NT2/D1 (cell line): Measurements from ENCODE around the gene NOX3.

Experiments used
- DNase-seq: peaks from one replicate; pipeline ENCODE4 v3.0.0-alpha.2; 2011; ENCODE audit warnings: low read depth, low spot score
- H3K27me3 ChIP-seq: 2 replicates; pipeline ENCODE4 v1.6.0; 2011; ENCODE audit warnings: mild to moderate bottlenecking; ENCODE audit not compliant: insufficient read length, insufficient read depth
- H3K36me3 ChIP-seq: 2 replicates; pipeline ENCODE4 v1.6.1; 2011; ENCODE audit warnings: mild to moderate bottlenecking, low read length, mixed read lengths; ENCODE audit not compliant: insufficient read depth, insufficient read length
- H3K4me1 ChIP-seq: 2 replicates; pipeline ENCODE4 v1.5.1; 2011; ENCODE audit not compliant: insufficient read depth, insufficient read length
- H3K4me3 ChIP-seq: 2 replicates; pipeline ENCODE4 v1.5.1; 2011; ENCODE audit warnings: low read depth; ENCODE audit not compliant: insufficient read length
- H3K9ac ChIP-seq: 2 replicates; pipeline ENCODE4 v1.6.0; 2011; ENCODE audit warnings: low read depth; ENCODE audit not compliant: insufficient read length
- H3K9me3 ChIP-seq: 2 replicates; pipeline ENCODE4 v1.5.1; 2011; ENCODE audit warnings: mild to moderate bottlenecking, low read length; ENCODE audit not compliant: insufficient read depth
- SUZ12 ChIP-seq: IDR thresholded peaks from 2 replicates; pipeline ENCODE4 v1.6.1; 2011; ENCODE audit not compliant: insufficient read length, insufficient read depth; ENCODE audit errors: extremely low read depth
- YY1 ChIP-seq: IDR thresholded peaks from 2 replicates; pipeline ENCODE4 v1.6.1; 2011; ENCODE audit not compliant: insufficient read length, insufficient read depth
- ZNF274 ChIP-seq: IDR thresholded peaks from 2 replicates; pipeline ENCODE4 v1.6.1; 2011; ENCODE audit warnings: mild to moderate bottlenecking, low read depth, low read length

NOX3 gene

DNA sequence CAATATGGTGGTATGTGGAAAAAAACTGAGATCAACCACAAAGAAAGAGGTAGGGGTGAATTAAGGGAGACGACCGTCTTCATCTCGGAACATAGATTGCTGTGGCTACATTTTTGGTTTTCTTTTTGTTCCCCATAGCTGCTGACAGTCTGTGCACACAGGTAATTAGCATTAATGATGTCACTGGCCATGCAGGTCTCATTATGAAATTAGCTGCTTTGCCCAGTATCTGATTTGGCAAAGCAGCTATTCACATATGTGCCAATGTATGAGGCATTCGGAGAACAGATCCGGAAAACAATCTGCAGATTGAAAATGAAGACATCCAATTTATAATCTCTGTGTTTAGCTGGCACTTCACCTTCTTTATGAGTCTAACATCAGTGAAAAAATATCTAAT, 13.1 kb downstream of the NOX3 start:
- H3K27me3 ChIP-seq: no peaks in the 10 kb centered on the region
- H3K4me1 ChIP-seq: no peaks in the 10 kb centered on the region
- DNase-seq: no peak
- TF ChIP-seq YY1: no peak
- no peak for TF ChIP-seq ZNF274
- no peak for TF ChIP-seq SUZ12
- no peak overlapping the region for H3K4me3 ChIP-seq
- no peak overlapping the region for H3K9ac ChIP-seq
- no peaks in the 10 kb centered on the region for H3K36me3 ChIP-seq
- H3K9me3 ChIP-seq: no peaks in the 10 kb centered on the region

DNA sequence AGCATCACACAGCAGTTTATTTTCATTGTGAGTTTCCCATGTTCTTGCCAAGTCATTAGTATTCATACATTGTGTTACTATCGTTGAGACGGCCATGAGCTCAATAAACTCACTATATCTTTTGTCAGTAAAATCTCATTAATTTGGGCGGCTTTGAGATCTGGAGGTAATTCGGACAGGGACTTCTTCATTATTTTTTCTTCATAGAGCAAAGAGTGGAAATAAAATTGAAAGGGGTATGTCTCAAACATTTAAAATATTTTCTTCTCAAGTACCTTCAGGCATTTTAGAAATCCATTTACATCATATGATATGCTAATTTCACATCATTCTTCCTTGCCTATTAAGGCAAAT, 14.6 kb downstream of the NOX3 start:
- DNase-seq: no peak
- Histone ChIP-seq H3K36me3 (no peaks in the 10 kb centered on the region), H3K4me3 (no peak overlapping the region), H3K9ac (no peak overlapping the region), H3K4me1 (no peaks in the 10 kb centered on the region), H3K9me3 (no peaks in the 10 kb centered on the region), H3K27me3 (no peaks in the 10 kb centered on the region)
- no peak for TF ChIP-seq SUZ12

DNA sequence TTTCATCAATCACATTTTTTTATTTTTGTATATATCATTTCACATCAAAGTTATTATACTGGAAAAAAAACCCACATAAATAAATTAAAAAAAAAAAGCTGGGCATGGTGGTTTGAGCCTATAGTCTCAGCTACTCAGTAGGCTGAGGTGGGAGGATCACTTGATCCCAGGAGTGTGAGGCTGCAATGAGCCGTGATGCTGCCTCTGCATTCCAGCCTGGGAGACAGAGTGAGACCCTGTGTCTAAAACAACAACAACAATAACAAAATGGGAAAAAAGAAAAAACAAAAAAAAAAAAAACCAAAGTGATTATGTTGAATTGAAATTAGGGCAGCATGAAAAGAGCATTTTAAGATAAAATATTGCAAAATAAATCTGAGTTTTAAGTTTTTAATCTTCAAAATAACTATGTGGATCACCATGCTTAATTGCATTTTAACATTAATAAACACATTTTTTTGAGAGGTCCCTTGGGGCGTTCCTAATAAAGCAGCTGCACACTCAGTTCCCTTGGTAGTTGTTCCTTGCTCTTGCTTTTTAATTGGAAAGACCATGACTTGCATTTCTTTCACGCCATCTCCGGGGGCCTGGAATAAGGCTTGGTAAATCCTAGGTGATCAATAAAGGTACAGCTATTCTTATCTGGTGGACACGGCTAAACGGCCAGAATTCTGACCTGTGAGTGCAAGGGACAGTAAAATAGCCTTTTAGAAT, 15.1 kb downstream of the NOX3 start:
- no peaks in the 10 kb centered on the region for H3K4me1 ChIP-seq
- no peak for DNase-seq
- H3K9ac ChIP-seq: no peak overlapping the region
- TF ChIP-seq YY1 (no peak), SUZ12 (no peak), ZNF274 (no peak)
- H3K36me3 ChIP-seq: no peaks in the 10 kb centered on the region
- H3K27me3 ChIP-seq: no peaks in the 10 kb centered on the region
- no peaks in the 10 kb centered on the region for H3K9me3 ChIP-seq
- H3K4me3 ChIP-seq: no peak overlapping the region

DNA sequence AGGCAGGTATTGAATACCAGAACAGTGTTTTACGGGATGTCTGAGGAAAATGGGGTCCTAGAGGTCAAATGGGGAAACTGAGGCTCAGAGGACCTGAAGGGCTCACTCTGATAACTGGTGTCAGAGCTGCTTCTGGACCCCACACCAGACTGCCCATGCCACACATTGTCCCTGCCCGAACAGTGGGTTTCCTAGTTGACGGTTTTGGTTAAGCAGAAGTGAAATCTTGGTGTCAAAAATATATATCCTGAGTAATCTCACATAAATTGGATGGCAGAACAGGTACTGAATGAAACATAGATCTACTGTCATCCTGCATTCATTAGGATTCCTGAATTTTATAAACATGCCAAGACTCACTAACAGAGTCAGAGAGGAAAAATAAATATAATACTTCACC, 16.3 kb downstream of the NOX3 start:
- Histone ChIP-seq H3K27me3 (no peaks in the 10 kb centered on the region), H3K9me3 (no peaks in the 10 kb centered on the region)

DNA sequence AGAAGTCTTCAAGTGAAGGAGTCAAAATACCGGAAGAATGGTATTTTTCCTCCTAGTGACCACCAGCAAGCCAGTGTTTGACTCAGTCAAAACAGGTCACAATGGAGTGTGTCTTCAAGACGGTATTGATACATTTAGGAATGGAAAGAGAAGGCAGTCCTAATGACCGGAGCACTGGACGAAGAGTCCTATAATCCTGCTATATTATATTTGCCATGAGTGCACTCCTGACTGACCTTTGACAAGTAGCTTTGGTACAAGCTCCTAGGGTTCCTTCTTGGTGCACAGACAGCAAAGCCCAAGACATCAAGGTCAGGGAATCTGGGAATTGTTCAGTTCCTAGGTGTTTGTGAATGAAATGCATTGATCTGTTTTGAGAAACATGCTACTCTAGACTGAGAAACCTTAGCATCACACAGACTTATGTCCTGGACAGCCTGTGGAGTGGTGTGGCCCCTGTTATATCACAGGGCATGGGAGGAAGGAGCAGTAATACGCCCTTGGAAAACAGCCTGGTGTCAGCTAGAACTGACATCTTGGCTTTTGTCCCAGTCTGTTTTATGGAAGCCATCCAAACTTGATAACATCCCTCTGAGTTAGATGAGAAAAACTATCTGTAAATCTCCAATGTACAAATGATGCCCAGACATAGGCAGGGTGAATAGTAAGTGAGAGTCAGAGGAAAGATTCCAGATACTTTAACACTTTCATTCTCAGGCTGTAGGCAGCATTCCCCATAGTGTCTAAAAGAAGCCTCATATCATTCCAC, 18.5 kb downstream of the NOX3 start:
- H3K9ac ChIP-seq: no peak overlapping the region
- no peaks in the 10 kb centered on the region for H3K9me3 ChIP-seq
- TF ChIP-seq ZNF274 (no peak), SUZ12 (no peak), YY1 (no peak)
- no peaks in the 10 kb centered on the region for H3K27me3 ChIP-seq
- DNase-seq: no peak
- H3K36me3 ChIP-seq: no peaks in the 10 kb centered on the region
- no peak overlapping the region for H3K4me3 ChIP-seq
- no peaks in the 10 kb centered on the region for H3K4me1 ChIP-seq

More for the DNA sequence above, 16.3 kb downstream of the NOX3 start:
- no peak for TF ChIP-seq SUZ12
- TF ChIP-seq ZNF274: no peak
- no peak for TF ChIP-seq YY1
- Histone ChIP-seq H3K4me3 (no peak overlapping the region), H3K36me3 (no peaks in the 10 kb centered on the region), H3K9ac (no peak overlapping the region), H3K4me1 (no peaks in the 10 kb centered on the region)
- DNase-seq: no peak

DNA sequence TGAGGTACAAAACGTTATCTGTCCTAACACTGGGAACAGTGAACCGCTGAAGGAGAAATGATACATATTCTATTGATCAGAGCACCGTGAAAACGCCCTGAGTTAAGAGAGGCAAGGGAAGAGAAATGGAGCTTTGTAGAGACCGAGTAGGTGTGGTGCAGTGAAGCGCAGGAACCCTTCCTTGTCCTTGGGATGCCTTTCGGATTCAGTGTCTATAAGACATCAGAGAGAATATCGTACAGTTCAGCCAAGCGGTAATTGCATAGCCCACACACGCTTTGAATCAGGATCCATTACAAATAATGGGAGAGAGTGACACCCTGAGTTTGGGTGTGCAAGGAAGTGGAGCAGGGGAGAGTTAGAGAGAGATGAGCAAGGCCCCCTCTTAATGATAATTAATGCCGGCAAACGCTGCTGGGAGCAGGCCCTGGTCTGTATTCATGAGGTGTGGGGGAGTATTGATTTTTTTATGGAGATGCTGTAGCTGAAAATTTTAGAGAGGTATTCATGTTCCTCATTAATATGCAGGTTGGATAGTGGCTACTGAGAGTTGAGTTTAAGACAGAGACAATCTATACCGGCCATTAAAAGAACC, 20.7 kb downstream of the NOX3 start:
- no peak overlapping the region for H3K4me3 ChIP-seq
- no peaks in the 10 kb centered on the region for H3K9me3 ChIP-seq
- TF ChIP-seq ZNF274 (no peak), SUZ12 (no peak), YY1 (no peak)
- H3K27me3 ChIP-seq: no peaks in the 10 kb centered on the region
- H3K4me1 ChIP-seq: no peaks in the 10 kb centered on the region
- no peak overlapping the region for H3K9ac ChIP-seq
- H3K36me3 ChIP-seq: no peaks in the 10 kb centered on the region
- DNase-seq: no peak

DNA sequence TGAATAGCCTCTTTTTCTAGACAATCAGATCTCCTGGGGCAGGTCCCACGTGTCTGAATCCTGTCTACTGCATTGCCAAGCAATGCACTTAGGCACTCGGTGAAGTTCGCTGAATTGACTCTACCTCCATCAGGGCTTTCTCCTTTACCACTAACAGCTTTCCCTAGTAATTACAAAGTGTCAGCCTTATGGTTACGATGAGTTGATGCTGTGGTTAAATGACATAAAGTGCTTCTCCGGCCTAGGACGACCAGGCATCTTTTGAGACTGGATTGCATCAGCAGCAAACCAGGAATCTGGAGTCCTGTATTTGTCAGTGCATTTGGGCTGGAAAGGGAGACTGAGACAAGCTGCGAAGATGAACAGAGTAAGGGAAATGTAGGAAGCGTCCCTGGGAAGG, 21.5 kb downstream of the NOX3 start:
- no peak overlapping the region for H3K4me3 ChIP-seq
- TF ChIP-seq YY1: no peak
- no peak for TF ChIP-seq ZNF274
- TF ChIP-seq SUZ12: no peak
- no peaks in the 10 kb centered on the region for H3K36me3 ChIP-seq
- no peaks in the 10 kb centered on the region for H3K27me3 ChIP-seq
- no peak for DNase-seq
- H3K4me1 ChIP-seq: no peaks in the 10 kb centered on the region
- H3K9ac ChIP-seq: no peak overlapping the region
- no peaks in the 10 kb centered on the region for H3K9me3 ChIP-seq
